ENCODE measurements around the gene TJP2. TPM values are rescaled to one million over a fixed set of nuclear protein-coding genes. Genes with fewer than 3 reads are reported as not detected.

TJP2 gene
- total RNA-seq, 1 donor from 2014 or later = 5.7 TPM

DNA sequence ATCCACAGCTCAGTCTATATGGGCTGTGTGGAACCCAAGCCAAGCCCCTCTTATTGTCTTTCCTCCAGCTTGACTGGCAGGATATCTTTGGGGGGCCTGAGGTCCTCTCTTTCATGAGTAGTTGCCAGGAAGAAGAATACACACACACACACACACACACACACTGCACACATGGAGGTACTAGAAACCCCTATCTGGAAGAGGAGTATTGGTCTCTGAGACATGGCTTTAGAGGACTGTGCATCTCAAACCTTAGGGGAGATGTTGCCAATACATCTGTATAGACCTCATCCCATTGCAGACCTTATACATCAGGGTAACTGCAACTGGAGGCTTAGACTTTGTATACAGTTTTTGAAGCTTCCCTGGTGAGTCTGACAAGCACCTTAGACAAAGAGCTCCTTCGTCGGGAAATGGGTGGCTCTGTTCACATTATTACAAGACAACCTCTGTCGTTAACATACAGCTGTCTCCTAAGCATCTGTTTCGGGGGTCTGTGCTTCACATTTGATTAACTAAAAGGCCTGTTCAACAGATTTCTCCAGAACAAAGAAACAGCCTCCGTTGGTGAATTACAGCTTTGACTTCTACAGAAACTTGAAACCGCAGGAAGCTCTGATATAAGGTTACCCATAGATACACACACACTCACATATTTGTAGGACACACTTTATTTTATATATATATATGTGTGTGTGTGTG lies 145.4 kb downstream of the TJP2 start:
- DNase-seq (ENCODE audit: low spot score in 2 of 2) = no peak
- no peak for FAIRE-seq

DNA sequence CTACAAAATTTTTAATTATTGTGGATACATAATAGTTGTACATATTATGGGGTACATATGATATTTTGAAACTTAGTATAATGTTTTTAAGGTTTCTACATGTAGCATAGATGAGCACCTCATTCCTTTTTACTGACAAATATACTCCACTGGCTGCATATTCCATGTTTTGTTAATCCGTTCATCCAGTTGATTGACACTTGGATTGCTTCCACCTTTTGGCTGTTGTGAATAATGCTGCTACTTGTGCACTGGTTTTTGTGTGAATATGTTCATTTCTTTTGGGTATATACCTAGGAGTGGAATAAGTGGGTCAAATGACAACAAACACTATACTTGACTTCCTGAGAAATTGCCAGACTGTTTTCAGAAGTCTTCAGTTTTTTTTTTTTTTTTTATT lies 148.2 kb downstream of the TJP2 start:
- DNase-seq (ENCODE audit: low spot score in 2 of 2) (no peak), FAIRE-seq (no peak)

GRCh38 chr9:69323861-69324260 lies 149.8 kb downstream of the TJP2 start:
- FAIRE-seq = no peak

More at GRCh38 chr9:69323861-69324260, 149.8 kb downstream of the TJP2 start:
- DNase-seq (ENCODE audit: low spot score in 2 of 2) = no peak

Other genes with a start within 250 kb of the TJP2 start
- not detected for gene PRKACG, start 160.2 kb upstream of the TJP2 start, total RNA-seq
- 2.0 TPM for gene FXN, start 138.5 kb upstream of the TJP2 start, total RNA-seq
- gene ENTREP1, start 150.9 kb downstream of the TJP2 start, total RNA-seq = 0.82 TPM

All from frontal cortex (tissue), 4 donors.